Left lung (tissue), 10 donors: ENCODE results near the gene RASSF6. TPM values are rescaled to one million over a fixed set of nuclear protein-coding genes. Genes with fewer than 3 reads are reported as not detected.

Experiments used
- ATAC-seq: fragments of 200-7000 bp; cut with Tn5 transposase; one replicate; pipeline ENCODE4 v1.9.1; 2020; ENCODE audit warnings: moderate library complexity
- DNase-seq, 4 donors: peaks; one replicate each; pipeline ENCODE4 v3.0.0-alpha.2; 2013 to 2020
- H3K27ac ChIP-seq, 2 donors: fragments of 200-600 bp; sonication (generic) in 1 of 2; one replicate each; pipeline versions ENCODE4 v1.5.0 to v1.8.0; 2020 to 2021
- H3K27me3 ChIP-seq, 2 donors: fragments of 200-600 bp; sonication (generic) in 1 of 2; one replicate each; pipeline versions ENCODE4 v1.5.0 to v1.8.0; 2020 to 2021
- H3K36me3 ChIP-seq, 2 donors: fragments of 200-600 bp; sonication (generic) in 1 of 2; one replicate each; pipeline versions ENCODE4 v1.5.0 to v1.8.0; 2020 to 2021
- H3K4me1 ChIP-seq, 2 donors: fragments of 200-600 bp; one replicate each; pipeline ENCODE4 v1.8.0; 2021
- H3K4me3 ChIP-seq, 2 donors: fragments of 200-600 bp; sonication (generic) in 1 of 2; one replicate each; pipeline versions ENCODE4 v1.5.0 to v1.8.0; 2020 to 2021; ENCODE audit warnings: mild to moderate bottlenecking in 1 of 2
- H3K9me3 ChIP-seq, 2 donors: fragments of 200-600 bp; sonication (generic) in 1 of 2; one replicate each; pipeline versions ENCODE4 v1.5.0 to v1.8.0; 2020 to 2021
- intact Hi-C, 2 donors: fragments of 100-400 bp; cut with DNase I; formaldehyde crosslinking; loops; one replicate each; pipeline versions ENCODE4 v1.11.2 to v1.14.2; 2022
- polyA plus RNA-seq, 6 donors: library from polyadenylated mRNA; unstranded; fragments of 120-200 nt; gene quantifications; one replicate each; pipeline ENCODE4 v1.2.1, GENCODE V29; 2013; ENCODE audit not compliant: insufficient read length in 6 of 6
- total RNA-seq, 2 donors: library from RNA; stranded (reverse); fragmentation: NEBNext Ultra II Directional; extraction: Animal tissue kit (Norgen Biotek cat#: 25700); gene quantifications; one replicate each; pipeline ENCODE4 v1.2.1, GENCODE V29; 2021
- TF ChIP-seq, protein P1 (sequence below), 2 donors: fragments of 200-600 bp; sonication (generic) in 1 of 2; IDR thresholded peaks; one replicate each; pipeline versions ENCODE4 v1.5.0 to v1.8.0; 2021; ENCODE audit warnings: antibody characterized with exemption in 2 of 2
- donor health status: DM: no; HTN: yes; CAD: no.
- donor health status: DM: no; HTN: no; CAD: no.

Gene RASSF6
- total and polyA plus RNA-seq, 8 donors: 1.3 to 3.3 (median 2.2) TPM

DNA sequence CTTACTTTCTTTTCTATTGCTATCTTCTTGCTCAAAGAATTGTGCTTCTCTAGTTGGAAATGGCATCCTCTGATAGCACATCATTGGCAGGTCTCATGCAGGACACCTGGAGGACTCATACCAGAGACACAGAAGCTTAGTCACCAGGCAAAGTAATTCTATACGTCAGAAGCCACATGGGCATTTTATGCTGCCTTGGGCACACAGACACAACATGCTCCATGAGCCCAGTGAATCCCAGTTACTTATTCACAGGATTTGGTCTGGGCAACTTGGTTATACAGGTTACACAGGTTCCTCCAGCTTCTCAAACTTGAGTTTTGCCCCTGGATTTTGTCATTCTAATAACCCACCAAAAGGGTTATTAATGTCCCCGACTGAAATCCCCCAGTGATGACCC is 7.1 kb downstream of the RASSF6 start:
- TF ChIP-seq, protein P1, sequence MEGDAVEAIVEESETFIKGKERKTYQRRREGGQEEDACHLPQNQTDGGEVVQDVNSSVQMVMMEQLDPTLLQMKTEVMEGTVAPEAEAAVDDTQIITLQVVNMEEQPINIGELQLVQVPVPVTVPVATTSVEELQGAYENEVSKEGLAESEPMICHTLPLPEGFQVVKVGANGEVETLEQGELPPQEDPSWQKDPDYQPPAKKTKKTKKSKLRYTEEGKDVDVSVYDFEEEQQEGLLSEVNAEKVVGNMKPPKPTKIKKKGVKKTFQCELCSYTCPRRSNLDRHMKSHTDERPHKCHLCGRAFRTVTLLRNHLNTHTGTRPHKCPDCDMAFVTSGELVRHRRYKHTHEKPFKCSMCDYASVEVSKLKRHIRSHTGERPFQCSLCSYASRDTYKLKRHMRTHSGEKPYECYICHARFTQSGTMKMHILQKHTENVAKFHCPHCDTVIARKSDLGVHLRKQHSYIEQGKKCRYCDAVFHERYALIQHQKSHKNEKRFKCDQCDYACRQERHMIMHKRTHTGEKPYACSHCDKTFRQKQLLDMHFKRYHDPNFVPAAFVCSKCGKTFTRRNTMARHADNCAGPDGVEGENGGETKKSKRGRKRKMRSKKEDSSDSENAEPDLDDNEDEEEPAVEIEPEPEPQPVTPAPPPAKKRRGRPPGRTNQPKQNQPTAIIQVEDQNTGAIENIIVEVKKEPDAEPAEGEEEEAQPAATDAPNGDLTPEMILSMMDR (IDR thresholded peaks at IDR 0.05): no peak
- no peak overlapping the region for H3K4me3 ChIP-seq
- DNase-seq (no peak), ATAC-seq (no peak)
- H3K9me3 ChIP-seq: no peaks in the 10 kb centered on the region
- H3K27ac ChIP-seq: no peak overlapping the region
- no peaks in the 10 kb centered on the region for H3K4me1 ChIP-seq
- intact Hi-C loops: no loop called here
- no peaks in the 10 kb centered on the region for H3K36me3 ChIP-seq
- H3K27me3 ChIP-seq: no peaks in the 10 kb centered on the region

DNA sequence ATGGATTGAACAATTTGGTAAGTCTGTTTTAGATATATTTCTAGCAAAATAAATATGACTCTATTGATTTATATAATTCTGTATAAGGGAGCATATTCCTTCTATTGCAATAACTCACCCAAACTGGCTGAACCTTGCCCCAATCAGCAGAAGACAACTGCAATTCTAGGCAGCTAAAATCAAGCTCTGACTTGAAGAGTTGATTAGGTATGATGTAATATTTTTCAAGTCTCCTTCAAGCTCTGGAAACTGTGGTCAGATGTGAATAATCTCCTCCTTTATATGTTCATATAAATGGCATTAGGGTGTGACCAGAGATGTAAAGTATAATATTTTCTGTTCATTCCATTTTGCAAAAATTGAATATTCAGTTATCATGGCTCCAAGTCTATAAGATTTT is 8.2 kb downstream of the RASSF6 start:
- Histone ChIP-seq H3K4me3 (no peak overlapping the region), H3K4me1 (no peaks in the 10 kb centered on the region), H3K27ac (no peak overlapping the region), H3K36me3 (no peaks in the 10 kb centered on the region), H3K9me3 (no peaks in the 10 kb centered on the region), H3K27me3 (no peaks in the 10 kb centered on the region)
- DNase-seq: no peak
- intact Hi-C loops: no loop called here
- no peak for ATAC-seq
- TF ChIP-seq, protein P1 (IDR thresholded peaks at IDR 0.05): no peak

DNA sequence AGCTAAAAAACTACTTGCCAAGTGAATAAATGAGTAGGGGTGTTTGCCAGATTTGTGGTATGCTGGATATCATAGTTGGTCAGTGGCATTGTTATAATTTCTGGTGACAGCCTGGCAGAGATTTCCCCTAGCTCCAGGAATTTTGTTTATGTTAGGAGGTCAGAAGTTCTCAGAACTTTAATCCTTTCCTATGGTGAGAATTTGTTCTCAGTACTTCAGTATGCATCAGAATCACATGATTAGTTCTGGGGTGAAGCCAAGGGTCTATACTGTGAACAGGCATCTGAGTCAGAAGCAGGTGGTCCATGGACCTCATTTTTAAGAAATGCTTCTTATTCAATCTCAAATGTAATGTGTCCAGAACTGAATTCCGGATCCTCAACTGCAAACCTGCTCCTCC is 10.5 kb downstream of the RASSF6 start:
- Histone ChIP-seq H3K27me3 (no peaks in the 10 kb centered on the region), H3K9me3 (no peaks in the 10 kb centered on the region), H3K27ac (no peak overlapping the region), H3K4me1 (no peaks in the 10 kb centered on the region), H3K4me3 (no peak overlapping the region), H3K36me3 (no peaks in the 10 kb centered on the region)
- intact Hi-C loops: no loop called here
- DNase-seq (no peak), ATAC-seq (no peak)
- TF ChIP-seq, protein P1 (IDR thresholded peaks at IDR 0.05): no peak

DNA sequence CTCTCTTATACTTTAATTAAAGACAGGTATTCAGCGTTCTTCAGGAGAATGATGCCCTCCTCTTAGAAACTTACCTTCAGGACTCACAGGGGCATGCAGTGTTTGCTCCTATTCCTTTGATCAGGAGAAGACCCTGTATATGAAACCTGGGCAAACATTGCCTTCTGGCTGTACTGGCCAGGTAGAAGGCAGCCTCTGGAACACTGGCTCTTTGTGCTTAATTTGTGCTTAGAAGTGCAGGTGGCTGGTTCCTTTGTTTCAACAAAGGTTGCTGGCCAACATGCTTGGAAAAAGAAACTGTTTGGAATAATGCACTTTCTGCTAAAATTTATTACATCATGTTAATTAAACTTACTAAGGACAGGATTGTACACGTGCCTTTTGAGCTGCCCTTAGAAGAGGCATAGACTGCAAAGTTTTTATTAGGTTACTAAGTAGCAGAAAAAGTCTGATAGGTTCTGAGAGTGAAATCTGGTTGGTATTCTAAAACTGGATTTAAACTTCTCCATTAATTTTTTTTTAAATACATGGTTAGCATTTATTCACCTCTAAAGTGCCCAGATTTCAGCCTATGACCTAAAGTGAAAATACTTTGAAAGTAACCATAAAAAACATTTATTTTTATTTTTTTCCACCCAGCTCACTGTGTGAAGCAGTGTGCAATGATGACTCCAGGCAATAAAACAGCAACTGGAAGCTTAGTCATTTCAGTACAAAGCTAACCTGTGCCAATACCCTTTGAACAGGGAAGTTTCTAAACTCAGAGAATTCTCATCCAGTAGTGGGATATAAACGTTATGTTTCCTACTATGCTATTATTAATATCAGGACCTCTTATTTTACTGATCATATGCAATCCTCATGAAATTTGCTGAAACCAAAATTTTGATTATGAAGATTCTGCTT is 11.3 kb downstream of the RASSF6 start:
- TF ChIP-seq, protein P1 (IDR thresholded peaks at IDR 0.05): no peak
- ATAC-seq: no peak

DNA sequence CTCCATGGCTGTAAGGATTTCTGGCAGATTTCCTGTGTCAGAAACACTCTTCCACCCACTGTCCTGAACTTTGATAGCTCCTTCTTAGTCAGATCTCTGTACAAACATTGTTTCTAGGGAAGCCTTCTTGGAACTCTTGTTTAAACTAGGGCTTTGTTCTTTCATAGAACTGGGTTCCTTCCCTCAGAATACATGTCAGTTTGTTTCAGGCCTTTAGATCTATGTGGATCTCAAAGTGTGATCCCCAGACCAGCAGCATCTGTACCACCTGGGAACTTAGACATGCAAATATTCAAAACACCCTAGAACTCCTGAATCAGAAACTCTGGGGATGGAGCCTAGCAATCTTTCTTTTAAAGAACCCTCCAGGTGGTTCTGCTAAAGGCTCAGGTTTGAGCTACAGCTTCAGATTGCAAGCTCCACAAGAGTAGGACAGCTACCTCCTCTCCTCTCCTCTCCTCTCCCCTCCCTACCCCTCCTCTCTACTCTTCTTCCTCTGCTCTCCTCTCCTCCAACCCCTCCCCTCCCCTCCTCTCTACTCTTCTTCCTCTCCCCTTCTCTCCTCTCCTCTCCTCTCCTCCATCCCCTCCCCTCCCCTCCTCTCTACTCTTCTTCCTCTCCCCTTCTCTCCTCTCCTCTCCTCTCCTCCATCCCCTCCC is 12.7 kb downstream of the RASSF6 start:
- Histone ChIP-seq H3K4me1 (no peaks in the 10 kb centered on the region), H3K9me3 (no peaks in the 10 kb centered on the region), H3K36me3 (no peaks in the 10 kb centered on the region), H3K27me3 (no peaks in the 10 kb centered on the region), H3K4me3 (no peak overlapping the region), H3K27ac (no peak overlapping the region)
- intact Hi-C loops: no loop called here
- ATAC-seq (no peak), DNase-seq (no peak)
- TF ChIP-seq, protein P1 (IDR thresholded peaks at IDR 0.05): no peak

More for the DNA sequence above, 11.3 kb downstream of the RASSF6 start:
- Histone ChIP-seq H3K27me3 (no peaks in the 10 kb centered on the region), H3K4me1 (no peaks in the 10 kb centered on the region), H3K36me3 (no peaks in the 10 kb centered on the region), H3K4me3 (no peak overlapping the region), H3K27ac (no peak overlapping the region), H3K9me3 (no peaks in the 10 kb centered on the region)
- DNase-seq: no peak
- intact Hi-C loops: no loop called here
